Measurements from ENCODE around the gene ABHD12. TPM values are rescaled to one million over a fixed set of nuclear protein-coding genes. Genes with fewer than 3 reads are reported as not detected.

Gene ABHD12
- total RNA-seq = 45.9 and 48.1 TPM in 2 replicates

DNA sequence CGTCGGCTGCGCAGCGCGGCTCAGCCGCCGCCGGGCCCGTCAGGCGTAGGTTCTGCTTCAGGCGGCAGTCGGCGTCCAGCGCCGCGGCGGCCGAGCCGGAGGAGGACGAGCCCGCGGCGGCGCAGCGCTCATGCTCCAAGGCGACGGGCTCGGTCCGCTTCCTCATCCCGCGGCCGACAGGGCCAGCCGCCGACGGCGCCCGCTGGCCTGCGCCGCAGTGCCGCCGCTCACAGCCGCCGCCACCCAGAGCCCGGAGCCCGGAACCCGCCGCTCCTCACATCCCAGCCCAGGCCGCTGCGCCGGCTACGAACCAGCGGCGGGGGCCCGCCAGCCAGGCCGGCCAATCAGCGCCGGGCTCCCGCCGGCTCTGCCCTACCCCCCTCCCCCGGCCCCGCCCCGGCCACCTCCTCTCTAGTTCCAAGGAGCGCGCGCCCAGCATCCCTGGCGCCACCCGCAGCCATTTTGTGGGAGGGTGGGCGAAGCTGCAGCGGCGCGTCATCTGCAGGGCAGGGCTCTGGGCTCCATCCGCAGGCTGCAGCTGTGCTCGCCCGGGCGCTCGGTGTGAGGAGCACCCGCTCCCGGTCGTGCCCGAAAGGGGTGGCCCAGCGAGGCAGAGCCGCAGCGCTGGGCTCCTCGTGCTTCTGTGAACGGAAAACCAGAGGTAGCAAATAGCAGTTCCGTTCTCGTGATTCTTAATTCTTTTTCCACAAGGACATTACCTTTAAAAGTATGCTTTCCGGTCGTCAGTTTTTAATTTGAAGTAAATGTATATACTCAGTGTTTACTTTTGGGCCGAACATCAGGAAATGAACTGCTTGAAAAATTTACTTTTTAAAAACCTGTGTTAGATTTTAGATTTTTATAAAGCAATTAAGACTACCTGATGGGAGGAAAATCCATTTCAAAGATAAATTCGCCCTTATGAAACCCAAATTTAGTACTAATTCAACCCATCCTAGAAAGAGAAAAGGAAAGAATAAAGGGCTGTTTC lies at the start of gene ABHD12:
Gene ABHD12 (minus strand): TSS at position 298 of the 991 bp plus-strand sequence. CDS start 132 bp downstream, at position 166.

GRCh38 chr20:25407311-25408169 lies 16.9 kb upstream of the ABHD12 start, which contains the start of gene GINS1:
TSS of gene GINS1 (plus strand) at chr20:25407673. CDS start at chr20:25407821, 148 bp downstream.

Other genes with a start within 250 kb of the ABHD12 start
- gene ENTPD6, start 195.1 kb downstream of the ABHD12 start, total RNA-seq = 82.3 and 99.5 TPM in 2 replicates
- gene PYGB, start 142.8 kb downstream of the ABHD12 start, total RNA-seq = 119 and 142 TPM in 2 replicates
- 6.0 and 21.8 TPM in 2 replicates for gene GINS1, start 16.8 kb upstream of the ABHD12 start, total RNA-seq
- gene NINL, start 194.7 kb upstream of the ABHD12 start, total RNA-seq = 10.7 and 14.4 TPM in 2 replicates
- gene NANP, start 233.2 kb upstream of the ABHD12 start, total RNA-seq = 11.0 and 13.6 TPM in 2 replicates